GM18505 (cell line): Measurements from ENCODE around the gene TGFBR2.
A peak's percentile ranks its signal among the peaks of the same experiment; 100 is the strongest.

ENCODE experiments used
- ATAC-seq: cut with Tn5 transposase; IDR thresholded peaks from one replicate; pipeline ENCODE4 v1.9.1; 2021; ENCODE audit not compliant: unreplicated experiment
- POLR2A ChIP-seq: IDR thresholded peaks from 4 replicates; pipeline ENCODE4 v1.6.1; 2011; ENCODE audit warnings: borderline replicate concordance; ENCODE audit not compliant: insufficient read depth, insufficient read length; ENCODE audit errors: extremely low read depth

The TGFBR2 gene

GRCh38 chr3:30587904-30588303 is 18.5 kb upstream of the TGFBR2 start:
- no peak for ATAC-seq

GRCh38 chr3:30596152-30596551 is 10.2 kb upstream of the TGFBR2 start:
- ATAC-seq = no peak
- TF ChIP-seq POLR2A = no peak

More at GRCh38 chr3:30587904-30588303, 18.5 kb upstream of the TGFBR2 start:
- TF ChIP-seq POLR2A = no peak

GRCh38 chr3:30597131-30597768 is 9.2 kb upstream of the TGFBR2 start:
- no peak for TF ChIP-seq POLR2A
- no peak for ATAC-seq

GRCh38 chr3:30597769-30598134 is 8.6 kb upstream of the TGFBR2 start:
- no peak for ATAC-seq
- TF ChIP-seq POLR2A = no peak

GRCh38 chr3:30598668-30599545 is 7.5 kb upstream of the TGFBR2 start:
- ATAC-seq = no peak
- no peak for TF ChIP-seq POLR2A

DNA sequence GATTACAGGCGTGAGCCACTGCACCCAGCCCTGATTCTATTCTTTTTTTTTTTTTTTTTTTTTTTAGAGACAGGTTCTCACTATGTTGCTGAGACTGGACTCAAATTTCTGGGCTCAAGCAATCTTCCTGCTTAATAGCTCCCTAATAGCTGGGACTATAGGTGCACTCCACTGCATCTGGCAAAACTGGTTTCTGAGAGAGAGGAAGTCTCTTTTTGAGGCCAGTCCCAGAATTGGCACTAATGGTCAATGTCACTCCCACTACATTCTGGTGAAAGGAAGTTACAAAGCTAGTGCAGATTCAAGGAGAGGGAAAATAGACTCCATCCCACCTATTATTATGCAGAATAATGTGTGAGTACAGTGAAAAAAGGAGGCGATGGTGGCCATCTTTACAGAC is 5.8 kb upstream of the TGFBR2 start:
- TF ChIP-seq POLR2A = no peak

GRCh38 chr3:30602946-30603345 is 3.5 kb upstream of the TGFBR2 start:
- no peak for ATAC-seq

More for the DNA sequence above, 5.8 kb upstream of the TGFBR2 start:
- no peak for ATAC-seq

DNA sequence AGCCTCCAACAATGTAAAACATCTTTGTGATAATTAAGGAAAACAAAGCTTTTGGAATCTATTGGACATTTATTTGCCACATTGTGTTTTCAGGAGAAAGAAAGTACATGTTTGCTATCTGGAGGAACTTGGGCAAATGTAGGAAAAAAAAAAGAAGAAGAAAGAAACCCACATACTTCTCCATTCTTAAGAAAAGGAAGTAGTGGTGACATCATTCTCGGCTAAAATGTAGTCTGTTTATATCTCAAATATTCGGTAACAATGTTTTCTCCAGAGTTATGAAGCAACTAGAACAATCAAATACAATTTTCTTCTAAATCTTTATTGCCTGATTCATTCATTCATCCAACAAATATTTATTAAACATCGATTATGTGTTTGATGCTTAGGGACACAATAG is 2.3 kb upstream of the TGFBR2 start:
- no peak for ATAC-seq

More at GRCh38 chr3:30602946-30603345, 3.5 kb upstream of the TGFBR2 start:
- TF ChIP-seq POLR2A = no peak

DNA sequence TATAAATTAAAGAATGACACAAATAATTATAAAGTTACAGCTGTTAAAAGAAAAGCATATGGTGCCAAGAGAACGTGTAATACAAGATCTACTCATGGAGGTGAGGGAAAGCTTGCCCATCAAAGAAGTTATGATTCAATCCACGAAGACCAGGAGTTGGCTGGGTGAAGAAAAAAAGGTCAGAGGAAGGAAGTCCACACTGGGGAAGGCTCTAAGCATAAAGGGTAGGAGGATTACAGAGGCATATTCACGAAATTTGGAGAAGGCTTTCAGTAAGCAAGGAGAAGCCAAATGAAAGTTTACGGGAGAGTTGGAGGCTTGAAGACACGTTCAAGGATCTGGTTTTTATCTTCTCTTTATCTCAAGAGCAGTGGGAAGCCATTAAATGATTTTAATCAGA is 1.8 kb upstream of the TGFBR2 start:
- TF ChIP-seq POLR2A = no peak
- ATAC-seq = no peak

More for the DNA sequence above, 2.3 kb upstream of the TGFBR2 start:
- TF ChIP-seq POLR2A = no peak

GRCh38 chr3:30605005-30605404 is 1.4 kb upstream of the TGFBR2 start:
- no peak for ATAC-seq
- TF ChIP-seq POLR2A = no peak

DNA sequence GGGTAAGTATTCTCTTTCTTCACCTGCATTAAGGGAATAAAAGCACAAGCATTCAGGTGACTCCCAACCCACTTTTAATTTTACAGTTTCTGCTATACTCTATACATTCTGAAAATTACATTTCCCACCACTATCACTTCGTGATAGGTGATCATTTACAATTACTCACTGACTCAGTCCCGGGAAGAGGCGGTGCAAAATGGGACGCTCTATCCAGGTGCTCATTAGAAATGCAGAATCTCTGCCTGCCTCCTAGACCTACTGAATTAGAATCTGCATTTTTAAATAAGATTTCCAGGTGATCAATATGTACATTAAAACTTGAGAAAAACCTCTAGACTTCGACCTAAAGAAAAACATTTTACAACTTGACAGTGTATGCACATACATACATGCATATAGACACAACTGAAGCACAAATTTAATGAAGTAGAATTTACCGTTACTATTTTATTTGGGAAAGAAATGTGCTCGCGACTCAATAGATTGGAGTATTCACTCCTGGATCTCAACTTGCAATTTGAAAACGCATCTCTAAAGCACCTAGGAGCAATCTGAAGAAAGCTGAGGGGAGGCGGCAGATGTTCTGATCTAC is 598 bp upstream of the TGFBR2 start:
- no peak for ATAC-seq
- TF ChIP-seq POLR2A = no peak

GRCh38 chr3:30607032-30607833 is 832 bp downstream of the TGFBR2 start:
- peak; percentile 60 for ATAC-seq
- no peak for TF ChIP-seq POLR2A

DNA sequence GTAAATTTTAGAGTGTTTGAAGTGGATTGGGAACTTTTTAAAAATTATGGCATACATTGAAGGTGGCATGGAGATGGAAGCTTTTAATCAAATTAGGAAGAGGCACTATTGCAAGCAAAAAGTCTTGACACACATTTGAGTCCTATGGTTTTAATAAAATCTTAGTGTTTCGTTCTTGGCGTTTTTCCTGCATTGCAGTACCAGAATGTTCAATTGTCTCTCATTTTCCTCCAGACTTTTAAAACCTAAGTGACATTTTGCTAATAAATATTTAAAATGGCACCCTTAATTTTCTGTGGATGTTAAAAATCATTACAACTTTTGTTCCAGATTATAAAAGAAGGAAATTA is 2.2 kb downstream of the TGFBR2 start:
- ATAC-seq = no peak

More for the DNA sequence above, 2.2 kb downstream of the TGFBR2 start:
- no peak for TF ChIP-seq POLR2A
